Tibial artery (tissue), 4 donors: ENCODE data around the gene CDC6.
A peak's percentile ranks its signal among the peaks of the same experiment; 100 is the strongest.

Experiments
- DNase-seq, 2 donors: peaks; one replicate each; pipeline ENCODE4 v3.0.0-alpha.2; 2019
- H3K27ac ChIP-seq, 2 donors: fragments of 200-600 bp; sonication (generic) in 1 of 2; 1 replicate in 1 of 2; 2 replicates in 1 of 2; pipeline ENCODE4 v1.5.1; 2018 to 2019; ENCODE audit warnings: mild to moderate bottlenecking in 1 of 2
- H3K27me3 ChIP-seq, 2 donors: fragments of 200-600 bp; sonication (generic) in 1 of 2; one replicate each; pipeline versions ENCODE4 v1.5.1 to v1.6.0; 2016 to 2019
- H3K36me3 ChIP-seq, 3 donors: fragments of 200-600 bp; sonication (generic) in 2 of 3; one replicate each; pipeline ENCODE4 v1.5.1; 2016 to 2019; ENCODE audit warnings: mild to moderate bottlenecking in 2 of 3
- H3K4me1 ChIP-seq, 4 donors: fragments of 200-600 bp; sonication (generic) in 2 of 4; 1 replicate in 3 of 4; 2 replicates in 1 of 4; pipeline ENCODE4 v1.5.1; 2016 to 2019
- H3K4me3 ChIP-seq, 2 donors: fragments of 200-600 bp; sonication (generic) in 1 of 2; 1 replicate in 1 of 2; 2 replicates in 1 of 2; pipeline ENCODE4 v1.5.1; 2018 to 2019; ENCODE audit warnings: mild to moderate bottlenecking in 2 of 2
- H3K9me3 ChIP-seq, 3 donors: fragments of 200-600 bp; sonication (generic) in 1 of 3; one replicate each; pipeline ENCODE4 v1.5.1; 2016 to 2019
- CTCF ChIP-seq, 2 experiments: fragments of 200-600 bp in 1 of 2; fragments of 450-650 bp in 1 of 2; IDR thresholded peaks; one replicate each; pipeline ENCODE4 v1.5.1; 2017 to 2019; ENCODE audit warnings: antibody characterized with exemption in 2 of 2, mild to moderate bottlenecking in 1 of 2, moderate library complexity in 1 of 2
- intact Hi-C: fragments of 100-400 bp; cut with DNase I; formaldehyde crosslinking; loops from one replicate; pipeline ENCODE4 v1.15.0; 2023; ENCODE audit warnings: low total_unique reads

CDC6 gene

GRCh38 chr17:40315678-40316570, 28.2 kb downstream of the CDC6 start:
- Histone ChIP-seq H3K4me1 (peaks cover 8 to 92% (median 88%) of the 10 kb centered on the region in 4 donors), H3K27me3 (no peaks in the 10 kb centered on the region), H3K27ac (peak overlapping the region; percentile 94 to 95), H3K36me3 (no peaks in the 10 kb centered on the region), H3K9me3 (no peaks in the 10 kb centered on the region), H3K4me3 (peak overlapping the region; percentile 93 to 97)
- TF ChIP-seq CTCF (IDR thresholded peaks at IDR 0.05): no peak
- intact Hi-C loops: no loop called here
- DNase-seq: peak in 1 of 2 donors; percentile 65

- peak in 1 of 2 donors; percentile 82 for DNase-seq
- Histone ChIP-seq H3K9me3 (no peaks in the 10 kb centered on the region), H3K4me3 (peak overlapping the region; percentile 93 to 97), H3K27ac (peak overlapping the region; percentile 94 to 95), H3K27me3 (no peaks in the 10 kb centered on the region), H3K36me3 (no peaks in the 10 kb centered on the region), H3K4me1 (peaks cover 17 to 92% (median 88%) of the 10 kb centered on the region in 4 donors)
- no peak for TF ChIP-seq CTCF (IDR thresholded peaks at IDR 0.05)
- intact Hi-C loops: no loop called here
Observed at GRCh38 chr17:40316571-40317344, 29.1 kb downstream of the CDC6 start.

GRCh38 chr17:40317345-40317873, 29.7 kb downstream of the CDC6 start:
- Histone ChIP-seq H3K4me1 (peaks cover 20 to 92% (median 88%) of the 10 kb centered on the region in 4 donors), H3K9me3 (no peaks in the 10 kb centered on the region), H3K4me3 (peak overlapping the region; percentile 93 to 97), H3K27me3 (no peaks in the 10 kb centered on the region), H3K27ac (peak overlapping the region; percentile 94 to 95), H3K36me3 (no peaks in the 10 kb centered on the region)
- peak in 1 of 2 donors; percentile 80 for DNase-seq
- TF ChIP-seq CTCF (IDR thresholded peaks at IDR 0.05): peak; percentile 16 to 51
- intact Hi-C loops: no loop called here

GRCh38 chr17:40317880-40318829, 30.5 kb downstream of the CDC6 start:
- intact Hi-C loops: no loop called here
- no peaks in the 10 kb centered on the region for H3K9me3 ChIP-seq
- no peaks in the 10 kb centered on the region for H3K36me3 ChIP-seq
- H3K27me3 ChIP-seq: no peaks in the 10 kb centered on the region
- peaks cover 21 to 92% (median 88%) of the 10 kb centered on the region in 4 donors for H3K4me1 ChIP-seq
- H3K4me3 ChIP-seq: peak overlapping the region; percentile 93 to 97
- DNase-seq: peak; percentile 98 to 99
- H3K27ac ChIP-seq: peak overlapping the region; percentile 94 to 95
- TF ChIP-seq CTCF (IDR thresholded peaks at IDR 0.05): peak in 1 of 2 experiments; percentile 15
